Central memory CD8-positive, alpha-beta T cell (primary cell): ENCODE results near the gene KHDC4.

ENCODE experiments used
- ATAC-seq: fragments of 150-1000 bp; cut with Tn5 transposase; replicated peaks from 2 replicates; pipeline ENCODE4 v1.10.0; 2022; ENCODE audit warnings: mild to moderate bottlenecking, moderate FRiP score, moderate number of reproducible peaks; ENCODE audit not compliant: poor library complexity, severe bottlenecking; ENCODE audit errors: extremely low read depth
- DNase-seq, 2 donors: peaks; one replicate each; pipeline ENCODE4 v3.0.0; 2021; ENCODE audit warnings: low spot score in 2 of 2
- H3K27ac Mint-ChIP-seq: one replicate; pipeline ENCODE4 v1.8.0; 2022; ENCODE audit warnings: low read depth, mild to moderate bottlenecking, moderate library complexity, mixed read lengths
- H3K27me3 Mint-ChIP-seq: one replicate; pipeline ENCODE4 v1.8.0; 2022; ENCODE audit warnings: mixed read lengths
- H3K36me3 Mint-ChIP-seq: one replicate; pipeline ENCODE4 v1.8.0; 2022; ENCODE audit warnings: mild to moderate bottlenecking, moderate library complexity, mixed read lengths; ENCODE audit not compliant: insufficient read depth
- H3K4me1 Mint-ChIP-seq: one replicate; pipeline ENCODE4 v1.8.0; 2022; ENCODE audit warnings: mixed read lengths
- H3K4me3 Mint-ChIP-seq: one replicate; pipeline ENCODE4 v1.8.0; 2022; ENCODE audit warnings: mild to moderate bottlenecking, moderate library complexity, mixed read lengths
- H3K9me3 Mint-ChIP-seq: one replicate; pipeline ENCODE4 v1.8.0; 2022; ENCODE audit warnings: mixed read lengths

Gene KHDC4

DNA sequence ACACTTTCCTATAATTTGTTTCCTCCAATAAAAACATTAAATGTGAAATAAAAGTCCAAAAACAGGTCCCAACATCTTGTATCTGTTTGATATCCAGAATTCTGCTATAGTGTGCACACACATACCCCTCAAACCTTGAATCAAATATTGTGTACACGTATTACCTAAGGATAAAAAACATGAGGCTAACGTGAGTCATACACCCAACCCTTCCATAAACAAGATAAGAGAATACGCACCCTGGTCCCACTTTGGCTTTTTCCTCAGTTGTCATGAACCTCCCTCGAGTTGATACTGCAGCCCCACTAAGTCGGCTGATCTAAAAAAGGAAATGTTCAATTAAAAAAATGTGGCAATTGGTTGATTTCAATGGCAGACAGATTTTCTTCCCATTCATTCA, 5.2 kb downstream of the KHDC4 start:
- Mint-ChIP-seq H3K27ac (peak overlapping the region; percentile 6), H3K4me1 (peaks cover 25% of the 10 kb centered on the region), H3K4me3 (no peak overlapping the region), H3K9me3 (no peaks in the 10 kb centered on the region), H3K36me3 (peaks cover 72% of the 10 kb centered on the region), H3K27me3 (no peaks in the 10 kb centered on the region)
- ATAC-seq (no peak), DNase-seq (no peak)

DNA sequence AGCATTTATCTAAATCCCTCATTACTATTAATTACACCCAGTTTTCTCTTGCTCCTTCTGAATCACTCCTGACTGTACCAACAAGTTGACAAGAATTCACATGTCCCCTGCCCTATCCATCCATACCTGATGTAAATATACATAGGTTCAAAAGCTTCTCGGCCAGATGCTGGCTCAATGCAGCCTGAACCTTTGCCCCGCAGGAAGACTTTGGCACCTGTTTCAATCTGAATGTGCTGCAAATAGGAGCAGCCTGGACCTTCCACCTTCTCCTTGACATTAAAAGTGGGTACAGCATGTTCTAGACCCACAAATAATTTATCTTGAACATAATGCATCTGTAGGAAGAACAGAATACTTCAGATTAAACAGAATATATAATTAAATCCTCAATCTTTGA, 8.7 kb downstream of the KHDC4 start:
- Mint-ChIP-seq H3K27ac (no peak overlapping the region), H3K27me3 (no peaks in the 10 kb centered on the region), H3K9me3 (no peaks in the 10 kb centered on the region), H3K4me1 (peaks cover 18% of the 10 kb centered on the region), H3K4me3 (no peak overlapping the region), H3K36me3 (peaks cover 89% of the 10 kb centered on the region)
- DNase-seq: no peak
- ATAC-seq: no peak

DNA sequence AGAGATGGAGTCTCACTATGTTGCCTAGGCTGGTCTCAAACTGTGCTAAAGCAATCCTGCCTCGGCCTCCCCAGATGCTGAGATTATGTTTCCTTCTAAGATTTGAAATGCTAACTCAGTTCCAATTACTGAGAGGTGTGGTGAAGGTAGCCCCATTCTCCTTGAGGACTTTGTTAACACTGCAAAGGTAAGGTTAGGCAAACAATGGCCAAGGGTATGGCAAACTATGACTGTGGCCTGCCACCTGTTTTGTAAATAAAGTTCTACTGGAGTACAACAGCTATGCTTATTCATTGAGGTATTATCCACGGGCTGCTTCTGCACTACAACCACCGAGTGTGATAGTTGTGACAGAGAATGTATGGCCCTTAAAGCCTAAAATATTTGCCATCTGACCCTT, 13.5 kb downstream of the KHDC4 start:
- Mint-ChIP-seq H3K9me3 (no peaks in the 10 kb centered on the region), H3K4me1 (peaks cover 12% of the 10 kb centered on the region), H3K36me3 (peaks cover 92% of the 10 kb centered on the region), H3K4me3 (no peak overlapping the region), H3K27ac (no peak overlapping the region), H3K27me3 (no peaks in the 10 kb centered on the region)
- ATAC-seq (no peak), DNase-seq (no peak)

DNA sequence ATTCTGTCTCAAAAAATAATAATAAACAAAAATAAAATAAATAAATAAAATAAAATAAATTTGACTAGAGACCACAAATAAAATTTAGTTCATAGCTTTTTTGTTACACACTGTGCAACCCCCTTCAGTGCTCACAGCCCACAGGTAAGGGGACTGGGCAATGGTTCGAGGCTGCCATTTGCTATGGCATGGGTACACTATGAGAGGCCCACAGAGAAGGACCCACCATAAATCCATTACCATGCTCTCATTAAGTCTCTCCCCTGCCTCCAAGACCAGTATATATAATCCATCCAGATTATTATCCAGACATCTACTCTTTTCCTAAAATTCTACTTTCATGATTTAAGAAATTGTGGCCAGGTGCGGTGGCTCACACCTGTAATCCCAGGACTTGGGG, 14.4 kb downstream of the KHDC4 start:
- Mint-ChIP-seq H3K4me3 (no peak overlapping the region), H3K4me1 (peaks cover 12% of the 10 kb centered on the region), H3K27me3 (no peaks in the 10 kb centered on the region), H3K36me3 (peaks cover 93% of the 10 kb centered on the region), H3K9me3 (no peaks in the 10 kb centered on the region), H3K27ac (no peak overlapping the region)
- DNase-seq (no peak), ATAC-seq (no peak)

DNA sequence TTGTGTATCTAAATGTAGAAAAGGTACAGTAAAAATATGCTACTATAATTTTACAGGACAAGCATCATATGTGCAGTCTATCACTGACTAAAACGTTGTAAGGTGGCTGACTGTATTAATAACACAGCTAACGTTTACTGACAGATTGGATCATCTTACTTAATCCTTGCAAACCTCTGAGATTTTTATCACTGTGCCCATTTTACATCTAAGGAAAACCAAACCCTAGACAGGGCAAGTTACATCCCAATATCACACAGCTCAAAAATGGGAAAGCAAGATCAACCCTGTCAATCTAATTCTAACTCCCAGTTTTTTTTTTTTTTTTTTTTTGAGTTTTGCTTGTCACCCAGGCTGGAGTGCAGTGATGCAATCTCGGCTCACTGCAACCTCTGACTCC, 15.6 kb downstream of the KHDC4 start:
- DNase-seq (no peak), ATAC-seq (no peak)
- H3K27me3 Mint-ChIP-seq: no peaks in the 10 kb centered on the region
- H3K4me3 Mint-ChIP-seq: no peak overlapping the region
- H3K36me3 Mint-ChIP-seq: peaks cover 94% of the 10 kb centered on the region
- no peaks in the 10 kb centered on the region for H3K9me3 Mint-ChIP-seq
- peaks cover 12% of the 10 kb centered on the region for H3K4me1 Mint-ChIP-seq
- H3K27ac Mint-ChIP-seq: no peak overlapping the region

DNA sequence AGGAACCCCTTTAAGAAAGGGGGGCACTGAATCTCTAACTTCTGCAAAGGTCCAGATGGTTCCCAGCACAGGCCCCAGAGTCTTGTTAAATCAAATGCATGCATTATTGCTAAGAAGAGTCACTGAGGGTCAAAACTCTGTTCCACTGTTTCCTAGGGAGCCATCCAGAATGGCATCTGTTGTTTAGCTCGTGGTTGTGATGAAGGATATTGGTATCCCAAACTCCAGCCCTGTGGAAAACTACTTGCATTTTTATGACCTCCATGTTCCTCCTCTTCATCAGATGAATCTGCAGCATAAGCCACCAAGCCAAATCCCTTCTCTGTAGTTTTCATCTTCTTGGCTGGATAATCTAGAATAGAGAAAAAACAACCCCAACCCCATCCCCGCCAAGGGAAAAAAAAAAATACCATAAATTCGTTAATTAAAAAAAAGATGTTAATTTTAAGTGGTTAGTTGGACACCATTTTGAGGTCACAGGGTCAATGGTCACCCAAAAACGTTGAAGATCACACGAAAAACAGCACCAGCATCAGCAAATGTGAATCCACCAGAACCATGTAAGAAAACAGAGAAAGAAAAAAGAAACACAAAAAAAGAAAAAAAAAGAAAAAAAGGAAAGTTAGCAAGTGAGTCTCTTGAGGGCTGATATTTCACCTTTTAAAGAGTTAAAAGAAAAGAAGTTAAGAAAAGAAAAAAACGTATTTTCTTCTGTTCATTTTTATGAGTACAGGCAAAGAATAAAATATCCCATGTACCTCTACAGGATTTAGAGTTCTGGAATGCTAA, 20.1 kb downstream of the KHDC4 start:
- no peaks in the 10 kb centered on the region for H3K27me3 Mint-ChIP-seq
- ATAC-seq (no peak), DNase-seq (no peak)
- H3K4me1 Mint-ChIP-seq: peaks cover 27% of the 10 kb centered on the region
- H3K36me3 Mint-ChIP-seq: peaks cover 76% of the 10 kb centered on the region
- H3K4me3 Mint-ChIP-seq: no peak overlapping the region
- H3K9me3 Mint-ChIP-seq: no peaks in the 10 kb centered on the region
- H3K27ac Mint-ChIP-seq: peak overlapping the region; percentile 45

DNA sequence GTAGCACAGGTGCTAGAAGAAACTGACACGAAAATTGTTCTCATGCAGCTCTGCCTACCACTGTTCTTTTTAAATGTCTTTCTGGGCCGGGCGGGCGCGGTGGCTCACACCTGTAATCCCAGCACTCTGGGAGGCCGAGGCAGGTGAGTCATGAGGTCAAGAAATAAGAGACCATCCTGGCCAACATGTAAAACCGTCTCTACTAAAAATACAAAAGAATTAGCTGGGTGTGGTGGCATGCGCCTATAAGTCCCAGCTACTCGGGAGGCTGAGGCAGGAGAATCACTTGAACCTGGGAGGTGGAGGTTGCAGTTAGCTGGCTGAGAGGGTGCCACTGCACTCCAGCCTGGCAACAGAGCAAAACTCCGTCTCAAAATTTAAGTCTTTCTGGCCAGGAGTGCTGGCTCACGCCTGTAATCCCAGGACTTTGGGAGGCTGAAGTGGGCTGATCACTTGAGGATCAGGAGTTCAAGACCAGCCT, 22.1 kb downstream of the KHDC4 start:
- Mint-ChIP-seq H3K27ac (peak overlapping the region; percentile 99), H3K4me3 (peak overlapping the region; percentile 98), H3K9me3 (no peaks in the 10 kb centered on the region), H3K36me3 (peaks cover 72% of the 10 kb centered on the region), H3K27me3 (no peaks in the 10 kb centered on the region), H3K4me1 (peaks cover 27% of the 10 kb centered on the region)
- DNase-seq: no peak
- ATAC-seq: no peak

DNA sequence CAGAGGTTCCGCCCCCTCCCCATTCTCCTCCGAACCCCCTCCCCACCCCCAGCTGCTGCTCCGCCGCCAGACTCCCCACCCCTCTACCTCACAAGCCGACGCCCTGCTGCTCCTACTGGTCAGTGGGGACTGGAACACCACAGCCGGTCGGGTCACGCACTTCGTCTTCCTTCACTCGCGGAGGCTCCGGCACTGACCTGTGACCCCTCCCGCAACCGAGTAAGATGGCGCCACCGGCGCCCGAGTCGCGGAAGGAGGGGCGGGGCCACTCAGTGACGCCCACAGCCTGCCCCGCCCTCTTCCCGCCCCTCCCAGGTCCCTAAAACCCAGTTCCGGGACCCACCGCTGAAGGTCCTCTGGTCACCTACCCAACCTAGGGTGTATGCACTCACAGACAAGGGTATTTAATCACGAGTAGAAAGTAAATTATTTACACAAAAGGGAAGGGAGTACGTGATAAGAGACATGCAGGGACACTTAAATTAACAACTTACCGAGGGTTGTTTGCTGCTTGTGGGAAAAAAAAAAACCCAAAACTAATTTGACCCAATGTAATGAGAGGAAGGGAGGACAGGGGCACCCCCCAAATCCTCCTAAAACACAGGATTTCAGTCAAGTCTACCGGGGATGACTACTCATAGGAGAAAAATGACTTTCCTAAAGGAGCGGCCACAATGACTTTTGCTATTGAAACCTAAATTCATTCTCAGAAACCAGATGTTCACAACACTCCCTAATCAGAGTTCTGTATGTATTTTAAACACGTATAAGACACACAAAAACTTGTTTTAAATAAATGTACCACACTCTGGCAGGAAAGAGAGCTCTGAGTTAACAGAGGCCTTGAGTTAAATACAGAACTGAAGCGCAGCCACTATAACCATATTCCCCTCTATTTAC, 22.8 kb downstream of the KHDC4 start, which contains the start of gene RIT1:
RIT1 (minus strand) TSS at position 194 of the 900 bp plus-strand sequence. CDS start 588 bp downstream, outside the sequence.
- DNase-seq: peak; percentile 62 to 66
- Mint-ChIP-seq H3K27ac (peak within 1 kb of the TSS; percentile 99), H3K4me3 (peak within 1 kb of the TSS; percentile 98), H3K36me3 (peaks cover 68% of the 10 kb centered on the region), H3K9me3 (no peaks in the 10 kb centered on the region), H3K4me1 (peaks cover 21% of the 10 kb centered on the region), H3K27me3 (no peaks in the 10 kb centered on the region)
- peak; percentile 94 for ATAC-seq

DNA sequence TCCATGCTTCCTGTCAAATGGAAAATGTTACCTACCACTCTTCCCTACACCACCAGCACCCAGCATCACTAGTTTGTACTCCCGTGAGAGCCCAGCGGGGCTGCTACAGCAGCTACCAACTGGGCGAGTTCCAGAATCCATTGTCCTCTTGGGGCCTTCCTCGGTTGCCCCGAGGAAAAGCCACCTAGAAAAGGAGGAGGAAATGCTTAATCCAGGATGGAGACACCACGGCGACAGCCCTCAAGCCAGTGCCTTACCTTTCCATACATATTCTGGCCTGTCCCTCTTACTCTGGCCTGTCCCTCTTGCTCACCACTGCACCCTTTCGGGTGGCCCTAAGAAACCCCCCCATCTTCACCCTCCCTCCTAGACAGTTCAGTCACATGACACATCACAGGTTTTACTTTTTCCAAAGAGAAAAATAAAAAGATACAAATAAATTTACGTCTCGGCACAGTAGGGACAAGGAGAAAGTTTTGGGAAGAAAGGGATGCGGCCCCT, 23.5 kb downstream of the KHDC4 start:
- no peaks in the 10 kb centered on the region for H3K9me3 Mint-ChIP-seq
- no peaks in the 10 kb centered on the region for H3K27me3 Mint-ChIP-seq
- H3K4me1 Mint-ChIP-seq: peaks cover 21% of the 10 kb centered on the region
- DNase-seq (no peak), ATAC-seq (peak; percentile 60)
- H3K4me3 Mint-ChIP-seq: peak overlapping the region; percentile 98
- peaks cover 66% of the 10 kb centered on the region for H3K36me3 Mint-ChIP-seq
- H3K27ac Mint-ChIP-seq: peak overlapping the region; percentile 99

DNA sequence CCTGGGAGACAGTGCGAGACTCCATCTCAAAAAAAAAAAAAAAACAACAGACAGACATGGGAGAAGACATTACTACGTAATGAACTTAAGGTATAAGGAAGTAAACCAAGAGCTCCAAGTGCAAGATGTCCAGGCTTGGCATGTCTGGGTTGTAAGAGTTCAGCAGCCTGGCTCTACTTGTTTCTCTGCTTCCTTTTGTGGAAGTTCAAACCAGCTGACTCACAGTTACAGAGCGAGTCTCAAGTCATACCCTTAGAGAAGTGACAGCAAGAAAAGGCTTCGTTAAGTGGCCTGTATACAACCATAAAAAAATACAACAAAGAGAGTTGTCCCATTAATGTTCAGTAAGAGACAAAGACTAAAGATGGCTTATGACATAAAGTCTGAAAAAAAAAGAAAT, 24.3 kb downstream of the KHDC4 start:
- no peaks in the 10 kb centered on the region for H3K27me3 Mint-ChIP-seq
- peaks cover 62% of the 10 kb centered on the region for H3K36me3 Mint-ChIP-seq
- peaks cover 21% of the 10 kb centered on the region for H3K4me1 Mint-ChIP-seq
- ATAC-seq (no peak), DNase-seq (no peak)
- peak overlapping the region; percentile 98 for H3K4me3 Mint-ChIP-seq
- no peaks in the 10 kb centered on the region for H3K9me3 Mint-ChIP-seq
- peak overlapping the region; percentile 99 for H3K27ac Mint-ChIP-seq

DNA sequence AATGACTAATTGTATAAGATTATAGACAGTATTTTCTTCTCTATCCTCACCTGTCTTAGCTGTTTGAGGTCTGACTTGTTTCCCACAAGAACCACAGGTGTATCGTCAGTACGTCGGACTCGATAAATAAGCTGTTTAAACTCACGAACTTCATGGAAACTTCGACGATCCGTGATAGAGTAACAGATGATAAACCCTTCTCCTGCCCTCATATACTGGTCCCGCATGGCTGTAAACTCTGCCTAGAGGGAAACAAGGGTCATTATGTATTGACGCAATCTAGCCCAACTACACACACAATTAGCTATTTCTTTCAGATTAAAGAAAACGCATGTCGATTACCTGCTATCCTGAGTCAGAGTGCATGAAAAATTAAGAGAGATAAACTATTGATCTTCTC, 30.0 kb downstream of the KHDC4 start:
- Mint-ChIP-seq H3K36me3 (peaks cover 80% of the 10 kb centered on the region), H3K4me1 (peaks cover 5% of the 10 kb centered on the region), H3K9me3 (no peaks in the 10 kb centered on the region), H3K27ac (no peak overlapping the region), H3K27me3 (no peaks in the 10 kb centered on the region), H3K4me3 (no peak overlapping the region)
- ATAC-seq (no peak), DNase-seq (no peak)

DNA sequence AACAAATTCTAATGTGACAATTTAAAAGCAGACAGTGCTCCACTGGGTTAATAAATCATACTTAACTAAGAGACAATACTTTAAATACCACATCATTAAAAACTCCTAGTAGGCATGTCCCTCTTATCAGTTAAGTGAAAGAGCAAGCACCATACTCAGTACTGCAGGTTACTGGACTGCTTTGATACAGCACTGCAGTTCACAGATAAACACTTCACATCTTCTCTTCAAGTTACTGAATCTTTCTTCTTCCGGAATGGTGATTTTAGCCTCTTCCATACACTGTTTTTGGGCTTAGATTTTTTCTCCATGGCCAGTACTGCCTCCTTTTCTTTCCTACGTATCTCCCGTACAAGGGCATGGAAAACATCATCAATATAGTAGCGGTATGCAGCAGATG, 34.1 kb downstream of the KHDC4 start:
- H3K27me3 Mint-ChIP-seq: no peaks in the 10 kb centered on the region
- H3K4me3 Mint-ChIP-seq: no peak overlapping the region
- H3K9me3 Mint-ChIP-seq: no peaks in the 10 kb centered on the region
- ATAC-seq (no peak), DNase-seq (no peak)
- H3K27ac Mint-ChIP-seq: no peak overlapping the region
- H3K36me3 Mint-ChIP-seq: peaks cover 64% of the 10 kb centered on the region
- H3K4me1 Mint-ChIP-seq: peaks cover 5% of the 10 kb centered on the region
